SK-N-MC (cell line): ENCODE measurements around the gene SYT5.

Experiments used
- EZH2 ChIP-seq: fragments of 200-600 bp; sonication (generic); IDR thresholded peaks from one replicate; pipeline ENCODE4 v1.6.1; 2017; ENCODE audit warnings: antibody characterized with exemption
- POLR2AphosphoS5 ChIP-seq: IDR thresholded peaks from 2 replicates; pipeline ENCODE4 v1.6.1; 2012; ENCODE audit warnings: mild to moderate bottlenecking, low read depth, low read length, borderline replicate concordance

GRCh38 chr19:55161571-55162322 is 18.3 kb downstream of the SYT5 start:
- no peak for TF ChIP-seq POLR2AphosphoS5
- no peak for TF ChIP-seq EZH2
